ENCODE measurements around the gene SNCG.
"Not testable (repeated sequence)": the region's sequence is repeated elsewhere in the genome, so short reads cannot be mapped to it uniquely, and the experiment has no call there.

Gene SNCG

GRCh38 chr10:86961481-86962091 lies 3.2 kb downstream of the SNCG start:
- no peak for DNase-seq

GRCh38 chr10:86962136-86962980 lies 4.0 kb downstream of the SNCG start:
- no peak for DNase-seq

- DNase-seq: no peak
These were observed 4.5 kb downstream of the SNCG start for GRCh38 chr10:86962981-86963310.

GRCh38 chr10:86963341-86963919 lies 5.0 kb downstream of the SNCG start:
- DNase-seq: no peak

- DNase-seq: no peak
These were observed 5.9 kb downstream of the SNCG start for GRCh38 chr10:86964061-86964846.

- DNase-seq: no peak
These were observed 6.4 kb downstream of the SNCG start for GRCh38 chr10:86964847-86965190.

- DNase-seq: no peak
These were observed 7.7 kb downstream of the SNCG start for GRCh38 chr10:86965986-86966654.

GRCh38 chr10:86967481-86967941 lies 9.1 kb downstream of the SNCG start:
- DNase-seq: no peak

GRCh38 chr10:86968271-86968993 lies 10.0 kb downstream of the SNCG start, which contains the start of gene ADIRF:
Gene ADIRF (plus strand): TSS chr10:86968482. CDS start chr10:86968545, 63 bp downstream.
- no peak for DNase-seq

GRCh38 chr10:86968994-86969355 lies 10.6 kb downstream of the SNCG start:
- no peak for DNase-seq

GRCh38 chr10:86969421-86970041 lies 11.1 kb downstream of the SNCG start:
- DNase-seq: no peak

GRCh38 chr10:86970162-86970981 lies 12.0 kb downstream of the SNCG start:
- no peak for DNase-seq

- DNase-seq: no peak
These were observed 12.5 kb downstream of the SNCG start for GRCh38 chr10:86970982-86971231.

GRCh38 chr10:86971232-86971991 lies 13.0 kb downstream of the SNCG start:
- no peak for DNase-seq

- no peak for DNase-seq
These were observed 14.4 kb downstream of the SNCG start for GRCh38 chr10:86972613-86973380.

- no peak for DNase-seq
These were observed 16.1 kb downstream of the SNCG start for GRCh38 chr10:86974484-86974883.

- DNase-seq: no peak
These were observed 18.1 kb downstream of the SNCG start for GRCh38 chr10:86976362-86977056.

GRCh38 chr10:86978457-86978856 lies 20.1 kb downstream of the SNCG start:
- DNase-seq: not testable (repeated sequence)

- DNase-seq: no peak
These were observed 21.0 kb downstream of the SNCG start for GRCh38 chr10:86979296-86979818.

All from NCI-H1092 (cell line).